NB4 (cell line): Measurements from ENCODE around the gene RPS6KA4.
"Not testable (repeated sequence)": the region's sequence is repeated elsewhere in the genome, so short reads cannot be mapped to it uniquely, and the experiment has no call there.

Source experiments
- POLR2A ChIP-seq: IDR thresholded peaks from 2 replicates; pipeline ENCODE4 v1.6.1; 2011; ENCODE audit warnings: mild to moderate bottlenecking; ENCODE audit not compliant: insufficient read length; ENCODE audit errors: extremely low read depth
- TF ChIP-seq, protein P1 (sequence below): IDR thresholded peaks from one replicate; pipeline ENCODE4 v1.5.1; 2012; ENCODE audit warnings: low read depth, low read length

DNA sequence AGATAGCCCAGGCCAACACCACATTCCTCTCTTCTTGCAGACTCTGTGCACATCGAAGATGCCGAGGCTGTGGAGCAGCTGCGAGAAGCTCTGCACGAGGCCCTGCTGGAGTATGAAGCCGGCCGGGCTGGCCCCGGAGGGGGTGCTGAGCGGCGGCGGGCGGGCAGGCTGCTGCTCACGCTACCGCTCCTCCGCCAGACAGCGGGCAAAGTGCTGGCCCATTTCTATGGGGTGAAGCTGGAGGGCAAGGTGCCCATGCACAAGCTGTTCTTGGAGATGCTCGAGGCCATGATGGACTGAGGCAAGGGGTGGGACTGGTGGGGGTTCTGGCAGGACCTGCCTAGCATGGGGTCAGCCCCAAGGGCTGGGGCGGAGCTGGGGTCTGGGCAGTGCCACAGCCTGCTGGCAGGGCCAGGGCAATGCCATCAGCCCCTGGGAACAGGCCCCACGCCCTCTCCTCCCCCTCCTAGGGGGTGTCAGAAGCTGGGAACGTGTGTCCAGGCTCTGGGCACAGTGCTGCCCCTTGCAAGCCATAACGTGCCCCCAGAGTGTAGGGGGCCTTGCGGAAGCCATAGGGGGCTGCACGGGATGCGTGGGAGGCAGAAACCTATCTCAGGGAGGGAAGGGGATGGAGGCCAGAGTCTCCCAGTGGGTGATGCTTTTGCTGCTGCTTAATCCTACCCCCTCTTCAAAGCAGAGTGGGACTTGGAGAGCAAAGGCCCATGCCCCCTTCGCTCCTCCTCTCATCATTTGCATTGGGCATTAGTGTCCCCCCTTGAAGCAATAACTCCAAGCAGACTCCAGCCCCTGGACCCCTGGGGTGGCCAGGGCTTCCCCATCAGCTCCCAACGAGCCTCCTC is 43.1 kb upstream of the RPS6KA4 start:
- peak; percentile 26 for TF ChIP-seq POLR2A
- TF ChIP-seq, protein P1, sequence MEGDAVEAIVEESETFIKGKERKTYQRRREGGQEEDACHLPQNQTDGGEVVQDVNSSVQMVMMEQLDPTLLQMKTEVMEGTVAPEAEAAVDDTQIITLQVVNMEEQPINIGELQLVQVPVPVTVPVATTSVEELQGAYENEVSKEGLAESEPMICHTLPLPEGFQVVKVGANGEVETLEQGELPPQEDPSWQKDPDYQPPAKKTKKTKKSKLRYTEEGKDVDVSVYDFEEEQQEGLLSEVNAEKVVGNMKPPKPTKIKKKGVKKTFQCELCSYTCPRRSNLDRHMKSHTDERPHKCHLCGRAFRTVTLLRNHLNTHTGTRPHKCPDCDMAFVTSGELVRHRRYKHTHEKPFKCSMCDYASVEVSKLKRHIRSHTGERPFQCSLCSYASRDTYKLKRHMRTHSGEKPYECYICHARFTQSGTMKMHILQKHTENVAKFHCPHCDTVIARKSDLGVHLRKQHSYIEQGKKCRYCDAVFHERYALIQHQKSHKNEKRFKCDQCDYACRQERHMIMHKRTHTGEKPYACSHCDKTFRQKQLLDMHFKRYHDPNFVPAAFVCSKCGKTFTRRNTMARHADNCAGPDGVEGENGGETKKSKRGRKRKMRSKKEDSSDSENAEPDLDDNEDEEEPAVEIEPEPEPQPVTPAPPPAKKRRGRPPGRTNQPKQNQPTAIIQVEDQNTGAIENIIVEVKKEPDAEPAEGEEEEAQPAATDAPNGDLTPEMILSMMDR = not testable (repeated sequence)
